HG03520 (cell line): ENCODE data around the gene ZFAND3.
"Not testable (repeated sequence)": the region's sequence is repeated elsewhere in the genome, so short reads cannot be mapped to it uniquely, and the experiment has no call there.

Source experiments
- ATAC-seq: cut with Tn5 transposase; IDR thresholded peaks from one replicate; pipeline ENCODE4 v1.9.1; 2021; ENCODE audit warnings: mild to moderate bottlenecking, moderate library complexity; ENCODE audit not compliant: unreplicated experiment

ZFAND3 gene

DNA sequence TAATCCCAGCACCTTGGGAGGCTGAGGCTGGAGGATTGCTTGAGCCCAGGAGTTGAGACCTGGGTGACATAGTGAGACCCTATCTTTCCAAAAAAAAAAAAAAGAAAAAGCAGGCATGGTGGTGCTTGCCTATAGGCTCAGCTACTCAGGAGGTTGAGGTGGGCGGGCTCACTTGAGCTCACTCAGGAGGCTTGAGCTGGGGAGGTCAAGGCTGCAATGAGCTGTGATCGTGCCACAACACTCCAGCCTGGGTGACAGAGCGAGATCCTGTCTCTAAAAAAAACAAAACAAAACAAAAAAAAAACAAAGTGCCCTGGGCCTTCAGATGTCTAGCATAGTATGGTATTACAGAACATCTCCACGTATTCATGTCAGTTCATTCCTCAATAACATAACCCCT, 42.9 kb downstream of the ZFAND3 start:
- ATAC-seq: no peak

- ATAC-seq: no peak
These were observed 43.5 kb downstream of the ZFAND3 start for GRCh38 chr6:37862992-37863391.

DNA sequence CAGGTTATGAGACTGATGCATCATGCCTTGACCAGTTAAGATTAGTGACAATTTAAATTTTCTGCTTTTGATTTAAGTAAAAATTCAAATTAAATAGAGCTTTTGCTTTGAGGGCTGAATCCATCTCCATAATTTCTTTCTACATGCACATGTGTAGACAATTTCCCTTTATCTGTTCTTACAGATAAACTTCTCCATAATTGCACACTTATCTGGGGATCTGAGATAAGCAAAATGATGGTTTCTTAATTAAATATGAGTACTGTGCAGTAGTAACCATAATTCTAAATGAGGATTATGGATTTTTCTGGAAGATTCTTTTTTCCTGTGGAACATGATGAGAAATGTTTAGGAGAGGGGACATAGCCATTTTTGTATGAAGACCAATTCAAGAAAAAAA, 44.7 kb downstream of the ZFAND3 start:
- ATAC-seq: no peak

DNA sequence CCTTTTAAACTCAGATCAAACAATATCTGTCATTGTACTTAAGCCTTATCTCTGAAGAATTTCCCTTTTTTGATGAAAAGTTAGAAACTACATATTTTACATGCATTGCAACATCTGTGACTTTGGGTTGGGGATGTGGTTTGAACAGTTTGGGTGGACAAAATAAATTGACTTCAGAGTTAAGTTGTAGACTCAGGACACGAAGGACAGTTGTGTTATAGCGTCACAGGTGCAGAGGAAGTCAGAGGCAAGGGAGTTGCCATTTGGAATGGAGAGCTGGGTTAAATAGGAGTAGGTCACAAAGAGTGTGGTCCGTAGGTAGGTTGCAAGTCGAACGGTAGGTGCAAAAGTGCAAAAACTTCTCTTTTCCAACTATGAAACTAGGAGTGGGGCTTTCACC, 46.0 kb downstream of the ZFAND3 start:
- ATAC-seq: no peak

DNA sequence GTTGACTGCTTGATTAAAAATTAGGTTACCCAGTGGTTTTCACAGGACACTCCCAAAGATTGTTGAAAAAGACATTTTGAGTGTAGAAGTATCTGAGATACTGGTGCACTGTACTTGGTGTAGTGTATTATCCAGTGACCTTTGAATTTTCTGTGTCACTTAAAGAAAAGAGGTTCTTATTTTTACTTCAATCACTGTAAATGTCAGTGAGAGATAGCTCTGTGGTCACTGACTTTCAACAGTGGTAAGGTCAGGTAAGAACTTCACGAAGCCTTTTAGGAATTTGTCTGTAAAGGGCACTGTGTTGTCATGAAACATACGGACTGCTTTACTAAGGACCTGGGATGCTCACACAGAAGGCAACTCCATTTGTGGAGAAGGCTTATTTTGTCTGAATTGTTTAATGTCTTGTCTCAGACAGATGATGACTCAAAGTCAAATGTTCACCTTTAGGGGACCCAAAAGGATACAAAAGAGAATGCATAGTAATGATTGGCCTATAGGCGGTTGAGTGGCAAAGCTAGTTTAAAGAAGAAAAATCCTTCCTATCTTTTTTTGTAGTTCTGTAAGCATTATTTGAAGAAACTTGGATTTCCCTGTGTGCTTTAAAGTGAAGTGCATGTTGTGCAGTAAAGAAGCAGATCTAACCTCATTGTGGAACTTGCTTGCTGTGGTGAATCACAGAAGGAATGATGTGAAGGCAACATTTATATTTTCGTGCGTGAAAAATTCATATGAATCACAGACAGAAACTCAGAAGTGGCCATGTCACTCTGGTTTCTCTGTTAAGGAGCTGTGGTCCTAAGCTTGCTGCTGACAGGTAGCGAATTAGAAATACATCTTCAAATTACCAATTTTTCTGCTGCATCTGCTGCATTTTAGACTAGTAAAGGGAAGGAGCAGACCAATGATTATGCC, 47.3 kb downstream of the ZFAND3 start:
- no peak for ATAC-seq

- peak; percentile 53 for ATAC-seq
These were observed 48.4 kb downstream of the ZFAND3 start for GRCh38 chr6:37867756-37868446.

- ATAC-seq: no peak
These were observed 48.9 kb downstream of the ZFAND3 start for GRCh38 chr6:37868447-37868825.

- ATAC-seq: no peak
These were observed 52.3 kb downstream of the ZFAND3 start for GRCh38 chr6:37871616-37872372.

GRCh38 chr6:37872373-37872745, 52.8 kb downstream of the ZFAND3 start:
- no peak for ATAC-seq

DNA sequence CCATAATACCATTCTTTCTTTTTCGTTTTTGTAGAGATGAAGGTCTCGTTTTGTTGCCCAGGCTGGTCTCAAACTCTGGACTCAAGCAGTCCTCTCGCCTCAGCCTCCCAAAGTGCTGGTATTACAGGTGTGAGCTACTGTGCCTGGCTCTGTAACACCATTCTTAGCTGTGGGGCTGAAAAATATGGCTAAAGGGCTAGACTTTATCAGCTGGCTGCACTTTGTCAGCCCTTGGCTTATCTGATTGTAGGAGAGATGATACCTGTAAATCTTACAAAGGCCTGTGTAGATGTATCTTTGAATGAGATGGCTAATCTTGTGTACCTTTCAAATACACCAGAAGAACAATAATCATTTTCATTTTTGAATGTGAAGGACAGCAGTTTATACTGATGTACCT, 55.2 kb downstream of the ZFAND3 start:
- ATAC-seq: no peak

- ATAC-seq: no peak
These were observed 56.2 kb downstream of the ZFAND3 start for GRCh38 chr6:37875561-37876309.

DNA sequence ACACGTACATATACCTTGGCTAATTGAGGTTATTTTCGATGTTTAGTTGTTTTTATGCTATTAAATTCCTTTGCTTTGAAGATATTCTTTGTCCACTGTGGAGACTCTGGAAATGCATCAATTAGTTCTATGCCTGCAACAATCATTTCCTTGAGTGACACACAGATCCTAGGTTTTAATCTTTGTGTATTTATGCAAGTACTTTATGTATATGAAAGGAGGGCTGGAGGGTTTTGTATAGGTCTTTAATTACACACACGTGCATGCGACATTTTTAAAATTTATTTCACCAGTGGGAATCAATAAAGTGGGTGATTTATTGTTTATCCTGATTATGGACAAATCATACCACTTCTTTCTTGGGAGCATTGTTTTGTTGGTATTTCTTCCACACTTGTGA, 57.3 kb downstream of the ZFAND3 start:
- ATAC-seq: no peak

- no peak for ATAC-seq
These were observed 58.0 kb downstream of the ZFAND3 start for GRCh38 chr6:37877373-37878149.

DNA sequence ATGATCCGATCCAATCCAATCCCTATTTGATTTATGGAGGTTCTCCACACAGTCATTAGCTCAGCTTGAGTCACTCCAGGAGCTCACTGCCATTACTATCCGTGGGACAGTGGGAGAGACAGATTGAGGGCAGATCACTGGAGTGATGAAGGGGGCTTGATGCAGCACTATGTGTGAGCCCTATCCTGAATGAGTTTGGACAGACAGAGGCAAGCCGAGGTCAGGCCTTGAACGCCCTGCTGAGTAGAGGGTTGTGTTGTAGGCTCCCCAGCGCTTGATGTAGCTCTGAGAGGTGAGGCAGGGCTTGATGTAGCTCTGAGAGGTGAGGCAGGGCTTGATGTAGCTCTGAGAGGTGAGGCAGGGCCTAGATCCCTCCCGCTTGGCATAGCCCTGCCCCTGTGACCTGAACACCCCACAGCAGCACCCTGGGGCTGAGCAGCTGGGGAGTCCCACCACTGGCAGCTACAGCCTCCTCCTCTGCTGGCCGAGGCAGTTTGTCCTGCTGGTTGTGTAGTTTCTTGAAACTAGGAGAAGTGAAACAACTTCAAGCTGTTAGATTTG, 58.7 kb downstream of the ZFAND3 start:
- ATAC-seq: no peak

DNA sequence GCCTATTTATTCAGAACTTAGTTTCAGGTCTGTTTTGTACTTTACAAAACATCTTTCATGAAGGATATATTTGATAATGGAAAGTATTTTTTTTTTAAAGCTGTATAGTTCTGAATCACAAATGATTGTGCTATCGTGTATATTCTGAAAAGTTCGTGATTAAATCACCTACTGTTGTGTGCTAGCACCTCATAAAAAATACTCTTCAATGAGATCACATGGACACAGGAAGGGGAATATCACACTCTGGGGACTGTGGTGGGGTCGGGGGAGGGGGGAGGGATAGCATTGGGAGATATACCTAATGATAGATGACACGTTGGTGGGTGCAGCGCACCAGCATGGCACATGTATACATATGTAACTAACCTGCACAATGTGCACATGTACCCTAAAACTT, 61.1 kb downstream of the ZFAND3 start:
- not testable (repeated sequence) for ATAC-seq

- ATAC-seq: no peak
These were observed 62.8 kb downstream of the ZFAND3 start for GRCh38 chr6:37882292-37882691.

DNA sequence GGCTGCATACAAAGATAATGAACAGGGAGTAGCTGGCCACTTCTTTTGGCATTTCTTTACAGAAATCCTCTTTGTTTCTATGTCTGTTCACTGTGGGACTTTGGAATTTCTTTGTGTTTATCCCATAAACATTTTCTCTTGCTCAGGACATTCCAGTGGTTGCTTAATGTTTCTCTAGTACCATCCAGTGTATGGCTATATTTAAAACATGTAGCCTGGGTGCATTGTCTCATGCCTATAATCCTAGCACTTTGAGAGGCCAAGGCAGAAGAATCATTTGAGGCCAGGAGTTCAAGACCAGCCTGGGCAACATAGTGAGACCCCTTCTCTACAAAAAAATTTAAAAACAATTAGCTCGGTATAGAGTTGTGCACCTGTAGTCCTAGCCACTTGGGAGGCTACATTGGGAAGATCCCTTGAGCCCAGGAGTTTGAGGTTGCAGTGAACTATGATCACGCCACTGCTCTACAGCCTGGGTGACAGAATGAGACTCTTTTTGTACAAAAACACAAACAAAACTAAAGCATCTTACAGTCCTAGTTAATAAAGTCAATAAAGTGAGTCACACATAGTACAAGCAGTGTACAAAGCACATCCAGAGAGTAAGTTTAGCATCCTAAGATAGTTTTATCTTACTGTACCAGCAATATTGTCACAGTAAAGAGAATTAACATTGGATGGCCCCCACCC, 63.3 kb downstream of the ZFAND3 start:
- ATAC-seq: no peak

DNA sequence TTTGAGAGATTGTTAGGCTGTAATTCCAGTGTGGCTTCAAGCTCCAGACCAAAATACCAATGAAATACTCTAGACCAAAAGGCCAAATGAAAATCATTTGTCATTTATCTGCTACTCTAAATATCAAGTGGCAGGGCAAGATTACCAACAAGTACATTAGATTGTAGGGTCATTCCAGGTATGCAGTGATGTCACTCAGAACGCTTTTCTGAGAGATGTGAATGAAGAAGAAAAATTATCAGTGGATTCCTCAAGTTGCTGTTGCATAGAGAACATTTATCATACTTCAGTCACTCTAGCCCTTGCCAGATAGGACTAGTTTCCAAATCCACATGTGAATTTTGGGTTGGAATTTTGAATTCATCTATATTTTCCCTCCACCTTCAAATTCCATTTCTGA, 65.0 kb downstream of the ZFAND3 start:
- ATAC-seq: no peak

DNA sequence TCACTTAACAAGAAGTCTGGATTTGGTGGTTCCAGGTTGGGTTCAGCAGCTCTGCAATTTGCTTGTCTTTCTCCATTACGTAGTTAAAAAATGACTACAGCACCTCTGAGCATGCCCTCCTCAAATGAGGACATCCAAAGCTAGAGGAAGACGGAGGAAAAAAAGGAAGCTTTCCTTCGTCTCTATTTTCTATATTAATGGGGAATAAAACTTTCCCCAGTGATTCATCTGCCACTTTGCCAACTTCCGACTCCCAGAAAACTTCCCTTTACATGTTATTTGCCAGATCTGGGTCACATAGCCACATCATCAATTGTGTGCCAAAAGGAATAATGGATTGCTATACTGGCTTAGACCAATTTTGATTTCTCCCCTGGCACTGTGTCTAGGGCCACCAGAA, 69.5 kb downstream of the ZFAND3 start:
- ATAC-seq: no peak
